GM12864 (cell line): ENCODE measurements around the gene BSN.

Experiments
- DNase-seq: peaks from one replicate; pipeline ENCODE4 v3.0.0-alpha.2; 2011; ENCODE audit warnings: low read depth
- H3K4me3 ChIP-seq: 2 replicates; pipeline ENCODE4 v1.5.1; 2011; ENCODE audit warnings: mild to moderate bottlenecking, low read depth, low read length, control low read depth
- CTCF ChIP-seq: IDR thresholded peaks from 2 replicates; pipeline ENCODE4 v1.5.1; 2011; ENCODE audit warnings: low read depth, mild to moderate bottlenecking, moderate library complexity, low read length, control low read depth, inconsistent platforms; ENCODE audit errors: missing control alignments

BSN gene

GRCh38 chr3:49657208-49657915, 103.1 kb downstream of the BSN start:
- no peak for TF ChIP-seq CTCF
- DNase-seq = no peak
- no peak overlapping the region for H3K4me3 ChIP-seq

- TF ChIP-seq CTCF = no peak
- no peak for DNase-seq
Measured at GRCh38 chr3:49658711-49659110, 104.4 kb downstream of the BSN start.

GRCh38 chr3:49659756-49660155, 105.5 kb downstream of the BSN start:
- no peak overlapping the region for H3K4me3 ChIP-seq
- no peak for TF ChIP-seq CTCF
- DNase-seq = no peak

More at GRCh38 chr3:49658711-49659110, 104.4 kb downstream of the BSN start:
- H3K4me3 ChIP-seq = no peak overlapping the region

- no peak for DNase-seq
- no peak for TF ChIP-seq CTCF
- H3K4me3 ChIP-seq = no peak overlapping the region
Measured at GRCh38 chr3:49661281-49661680, 107.0 kb downstream of the BSN start.

- DNase-seq = no peak
- TF ChIP-seq CTCF = no peak
- H3K4me3 ChIP-seq = no peak overlapping the region
Measured at GRCh38 chr3:49662021-49662420, 107.7 kb downstream of the BSN start.

GRCh38 chr3:49662720-49663413, 108.6 kb downstream of the BSN start:
- no peak for DNase-seq
- TF ChIP-seq CTCF = no peak
- no peak overlapping the region for H3K4me3 ChIP-seq
